ENCODE data around the gene MYO6.

Gene MYO6

GRCh38 chr6:75855052-75855451 is 106.0 kb downstream of the MYO6 start:
- no peak for TF ChIP-seq TEAD4 (IDR thresholded peaks at IDR 0.05)
- TF ChIP-seq NFIC (IDR thresholded peaks at IDR 0.05), result no peak
- peak; percentile 42 for TF ChIP-seq RAD21 (IDR thresholded peaks at IDR 0.05; ENCODE audit: low read depth)
- TF ChIP-seq, protein P1, sequence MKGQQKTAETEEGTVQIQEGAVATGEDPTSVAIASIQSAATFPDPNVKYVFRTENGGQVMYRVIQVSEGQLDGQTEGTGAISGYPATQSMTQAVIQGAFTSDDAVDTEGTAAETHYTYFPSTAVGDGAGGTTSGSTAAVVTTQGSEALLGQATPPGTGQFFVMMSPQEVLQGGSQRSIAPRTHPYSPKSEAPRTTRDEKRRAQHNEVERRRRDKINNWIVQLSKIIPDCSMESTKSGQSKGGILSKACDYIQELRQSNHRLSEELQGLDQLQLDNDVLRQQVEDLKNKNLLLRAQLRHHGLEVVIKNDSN (IDR thresholded peaks at IDR 0.05), result no peak
- TF ChIP-seq YY1 (IDR thresholded peaks at IDR 0.05; ENCODE audit: low read depth), result no peak

DNA sequence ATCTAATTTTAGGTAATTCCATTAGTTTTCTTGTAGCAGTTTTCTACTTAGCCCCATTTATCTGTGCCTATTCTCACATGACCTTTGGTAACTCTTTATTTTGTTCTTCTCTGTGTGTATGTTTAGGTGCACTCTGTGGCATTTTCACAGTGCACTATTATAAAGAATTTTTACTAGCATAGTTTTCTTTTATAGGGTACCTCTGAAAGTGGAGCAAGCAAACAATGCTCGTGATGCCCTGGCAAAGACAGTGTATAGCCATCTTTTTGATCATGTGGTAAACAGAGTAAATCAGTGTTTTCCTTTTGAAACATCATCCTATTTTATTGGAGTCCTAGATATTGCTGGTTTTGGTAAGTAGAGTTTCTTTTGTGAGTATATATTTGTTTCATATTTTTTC is 107.9 kb downstream of the MYO6 start:
- TF ChIP-seq TEAD4 (IDR thresholded peaks at IDR 0.05), result no peak
- TF ChIP-seq TCF12 (IDR thresholded peaks at IDR 0.05; ENCODE audit: low read depth), result no peak
- no peak for TF ChIP-seq NFIC (IDR thresholded peaks at IDR 0.05)
- TF ChIP-seq CREB1 (IDR thresholded peaks at IDR 0.05; ENCODE audit: low read depth), result no peak
- TF ChIP-seq YY1 (IDR thresholded peaks at IDR 0.05; ENCODE audit: low read depth), result no peak

DNA sequence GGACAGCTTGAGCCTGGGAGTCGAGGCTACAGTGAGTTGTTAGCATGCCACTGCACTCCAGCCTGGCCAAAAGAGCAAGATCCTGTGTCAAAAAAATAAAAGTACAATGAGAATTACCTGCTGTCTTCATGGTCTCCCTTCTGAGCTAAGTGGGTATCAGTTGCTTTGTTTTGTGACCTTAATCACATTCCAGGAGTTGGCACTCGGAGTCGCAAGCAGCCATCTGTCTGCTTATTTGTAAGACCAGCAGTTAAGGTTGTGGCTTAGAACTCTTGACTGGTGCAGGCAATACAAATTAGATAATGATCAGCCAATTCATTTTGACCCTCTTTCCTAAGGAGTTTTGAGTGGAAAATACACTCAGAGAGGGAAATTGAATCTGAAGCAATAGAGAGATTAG is 114.0 kb downstream of the MYO6 start:
- TF ChIP-seq EP300 (IDR thresholded peaks at IDR 0.05; ENCODE audit: borderline replicate concordance) (no peak), FOXM1 (IDR thresholded peaks at IDR 0.05; ENCODE audit: borderline replicate concordance, low read depth) (no peak), EGR1 (IDR thresholded peaks at IDR 0.05) (no peak), YY1 (IDR thresholded peaks at IDR 0.05; ENCODE audit: low read depth) (no peak), TCF12 (IDR thresholded peaks at IDR 0.05; ENCODE audit: low read depth) (no peak), REST (IDR thresholded peaks at IDR 0.05; ENCODE audit: low read depth) (no peak), CREB1 (IDR thresholded peaks at IDR 0.05; ENCODE audit: low read depth) (no peak)
- TF ChIP-seq, protein P1 (IDR thresholded peaks at IDR 0.05), result no peak

DNA sequence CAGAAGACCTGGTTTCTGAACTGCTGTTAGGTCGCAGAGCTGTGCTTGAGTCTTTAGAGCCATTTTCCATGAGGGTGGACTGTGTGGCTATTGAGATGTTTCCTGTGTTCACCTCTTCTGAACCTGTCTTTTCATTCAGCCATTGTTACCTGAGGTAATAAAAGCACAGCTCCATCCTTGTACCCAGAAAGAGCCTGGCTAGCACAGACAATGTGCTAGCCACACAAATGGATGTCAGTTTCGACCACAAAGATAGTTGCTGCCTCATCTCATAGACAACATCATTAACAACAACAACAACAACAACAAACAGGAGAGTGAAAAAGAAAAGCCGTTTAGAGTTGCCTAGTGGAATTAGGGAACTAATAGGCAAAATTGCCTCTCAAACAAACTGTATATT is 114.7 kb downstream of the MYO6 start:
- TF ChIP-seq, protein P1 (IDR thresholded peaks at IDR 0.05), result no peak
- TF ChIP-seq CEBPB (IDR thresholded peaks at IDR 0.05), result no peak

GRCh38 chr6:75864446-75864845 is 115.4 kb downstream of the MYO6 start:
- TF ChIP-seq EP300 (IDR thresholded peaks at IDR 0.05; ENCODE audit: borderline replicate concordance) (no peak), REST (IDR thresholded peaks at IDR 0.05; ENCODE audit: low read depth) (no peak), TCF12 (IDR thresholded peaks at IDR 0.05; ENCODE audit: low read depth) (no peak), CEBPB (IDR thresholded peaks at IDR 0.05) (no peak), EGR1 (IDR thresholded peaks at IDR 0.05) (no peak), FOXM1 (IDR thresholded peaks at IDR 0.05; ENCODE audit: borderline replicate concordance, low read depth) (no peak), ZBTB7A (IDR thresholded peaks at IDR 0.05; ENCODE audit: low read depth) (no peak), RAD21 (IDR thresholded peaks at IDR 0.05; ENCODE audit: low read depth) (no peak), YY1 (IDR thresholded peaks at IDR 0.05; ENCODE audit: low read depth) (no peak)
- TF ChIP-seq, protein P1 (IDR thresholded peaks at IDR 0.05), result no peak
- TF ChIP-seq, protein P2, sequence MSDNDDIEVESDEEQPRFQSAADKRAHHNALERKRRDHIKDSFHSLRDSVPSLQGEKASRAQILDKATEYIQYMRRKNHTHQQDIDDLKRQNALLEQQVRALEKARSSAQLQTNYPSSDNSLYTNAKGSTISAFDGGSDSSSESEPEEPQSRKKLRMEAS (IDR thresholded peaks at IDR 0.05), result no peak

DNA sequence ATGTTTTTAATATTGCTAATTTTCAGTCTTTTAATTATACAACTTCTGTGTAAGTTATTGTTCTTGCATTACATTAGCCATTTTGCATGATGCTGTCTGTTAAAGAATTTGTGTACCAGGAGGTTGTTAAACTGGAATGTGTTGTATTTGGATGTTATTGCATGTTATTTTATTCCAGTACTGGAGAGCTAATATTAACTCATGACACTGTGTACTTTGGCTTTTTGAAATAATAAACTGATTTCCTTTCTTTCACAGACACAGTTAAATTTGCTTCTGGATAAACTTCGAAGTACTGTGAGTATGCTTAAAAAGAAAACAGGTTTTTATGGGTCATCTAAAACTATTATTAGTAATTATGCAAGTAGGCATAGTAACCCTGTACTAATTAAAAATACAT is 121.3 kb downstream of the MYO6 start:
- TF ChIP-seq TAF1 (IDR thresholded peaks at IDR 0.05; ENCODE audit: low read depth), result no peak

DNA sequence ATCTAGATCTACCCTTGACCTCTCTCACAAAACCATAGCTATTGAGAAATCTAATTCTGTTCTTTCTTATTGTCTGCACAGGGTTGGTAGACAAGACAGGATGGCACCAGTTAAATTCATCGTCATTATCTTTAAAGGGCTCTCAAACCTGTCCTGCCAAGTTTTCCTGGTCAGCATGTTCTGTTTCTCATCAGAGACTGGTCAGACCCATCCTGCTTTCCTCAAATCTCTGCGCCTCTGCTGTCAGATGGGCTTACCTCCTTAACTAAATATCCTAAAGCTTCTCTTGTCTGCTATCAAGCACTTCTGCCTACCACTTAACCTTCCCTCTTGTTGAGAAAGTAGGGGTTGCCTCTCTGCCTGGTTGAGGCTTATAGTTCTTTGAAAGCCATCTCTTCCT is 125.2 kb downstream of the MYO6 start:
- no peak for TF ChIP-seq NFIC (IDR thresholded peaks at IDR 0.05)
- TF ChIP-seq REST (IDR thresholded peaks at IDR 0.05; ENCODE audit: low read depth), result no peak
- TF ChIP-seq YY1 (IDR thresholded peaks at IDR 0.05; ENCODE audit: low read depth), result no peak
- TF ChIP-seq CREB1 (IDR thresholded peaks at IDR 0.05; ENCODE audit: low read depth), result no peak
- TF ChIP-seq TEAD4 (IDR thresholded peaks at IDR 0.05), result no peak
- no peak for TF ChIP-seq TCF12 (IDR thresholded peaks at IDR 0.05; ENCODE audit: low read depth)
- TF ChIP-seq EP300 (IDR thresholded peaks at IDR 0.05; ENCODE audit: borderline replicate concordance), result no peak
- TF ChIP-seq RAD21 (IDR thresholded peaks at IDR 0.05; ENCODE audit: low read depth), result no peak
- TF ChIP-seq FOXM1 (IDR thresholded peaks at IDR 0.05; ENCODE audit: borderline replicate concordance, low read depth), result no peak
- no peak for TF ChIP-seq ZBTB7A (IDR thresholded peaks at IDR 0.05; ENCODE audit: low read depth)
- TF ChIP-seq, protein P2 (IDR thresholded peaks at IDR 0.05), result no peak
- TF ChIP-seq, protein P1 (IDR thresholded peaks at IDR 0.05), result no peak
- no peak for TF ChIP-seq CEBPB (IDR thresholded peaks at IDR 0.05)
- no peak for TF ChIP-seq TAF1 (IDR thresholded peaks at IDR 0.05; ENCODE audit: low read depth)
- TF ChIP-seq EGR1 (IDR thresholded peaks at IDR 0.05), result no peak

All from Ishikawa (cell line).